Mucosa of descending colon (tissue), 3 donors: ENCODE data around the gene ASXL1. TPM values are rescaled to one million over a fixed set of nuclear protein-coding genes. Genes with fewer than 3 reads are reported as not detected.

ENCODE experiments used
- ATAC-seq: fragments of 200-7000 bp; cut with Tn5 transposase; one replicate; pipeline ENCODE4 v1.9.1; 2020; ENCODE audit warnings: mild to moderate bottlenecking, moderate library complexity
- DNase-seq, 3 donors: peaks; one replicate each; pipeline ENCODE4 v3.0.0-alpha.2; 2020
- H3K36me3 ChIP-seq: fragments of 200-600 bp; one replicate; pipeline ENCODE4 v1.8.0; 2021; ENCODE audit warnings: low read depth, mild to moderate bottlenecking
- H3K4me1 ChIP-seq: fragments of 200-600 bp; one replicate; pipeline ENCODE4 v1.8.0; 2021; ENCODE audit warnings: low read depth, mild to moderate bottlenecking
- H3K4me3 ChIP-seq: fragments of 200-600 bp; one replicate; pipeline ENCODE4 v1.8.0; 2021; ENCODE audit warnings: mild to moderate bottlenecking
- H3K9me3 ChIP-seq: fragments of 200-600 bp; one replicate; pipeline ENCODE4 v1.8.0; 2021; ENCODE audit warnings: mild to moderate bottlenecking
- intact Hi-C, 2 donors: fragments of 100-400 bp; cut with DNase I in 1 of 2; cut with micrococcal nuclease in 1 of 2; formaldehyde crosslinking; loops; one replicate each; pipeline versions ENCODE4 v1.11.0 to v1.11.1; 2022; cut with DNase I, micrococcal nuclease
- total RNA-seq, 3 donors: library from RNA; stranded (reverse); fragmentation: NEBNext Ultra II Directional in 2 of 3; extraction: Animal tissue kit (Norgen Biotek cat#: 25700) in 2 of 3; gene quantifications; one replicate each; pipeline versions ENCODE4 v1.2.1 to v1.2.4, GENCODE V29; 2021 to 2023
- TF ChIP-seq, protein P1 (sequence below): fragments of 200-600 bp; IDR thresholded peaks from one replicate; pipeline ENCODE4 v1.8.0; 2022; ENCODE audit warnings: antibody characterized with exemption, mild to moderate bottlenecking
- donor health status: DM: no; HTN: no; CAD: no; lungs with moderate emphysema.
- donor health status: DM: no; HTN: no; CAD: no.
- donor health status: DM: no; HTN: yes; CAD: no.

Gene ASXL1
- total RNA-seq, 3 donors from 2014 or later: 47.4 to 78.9 (median 52.3) TPM

DNA sequence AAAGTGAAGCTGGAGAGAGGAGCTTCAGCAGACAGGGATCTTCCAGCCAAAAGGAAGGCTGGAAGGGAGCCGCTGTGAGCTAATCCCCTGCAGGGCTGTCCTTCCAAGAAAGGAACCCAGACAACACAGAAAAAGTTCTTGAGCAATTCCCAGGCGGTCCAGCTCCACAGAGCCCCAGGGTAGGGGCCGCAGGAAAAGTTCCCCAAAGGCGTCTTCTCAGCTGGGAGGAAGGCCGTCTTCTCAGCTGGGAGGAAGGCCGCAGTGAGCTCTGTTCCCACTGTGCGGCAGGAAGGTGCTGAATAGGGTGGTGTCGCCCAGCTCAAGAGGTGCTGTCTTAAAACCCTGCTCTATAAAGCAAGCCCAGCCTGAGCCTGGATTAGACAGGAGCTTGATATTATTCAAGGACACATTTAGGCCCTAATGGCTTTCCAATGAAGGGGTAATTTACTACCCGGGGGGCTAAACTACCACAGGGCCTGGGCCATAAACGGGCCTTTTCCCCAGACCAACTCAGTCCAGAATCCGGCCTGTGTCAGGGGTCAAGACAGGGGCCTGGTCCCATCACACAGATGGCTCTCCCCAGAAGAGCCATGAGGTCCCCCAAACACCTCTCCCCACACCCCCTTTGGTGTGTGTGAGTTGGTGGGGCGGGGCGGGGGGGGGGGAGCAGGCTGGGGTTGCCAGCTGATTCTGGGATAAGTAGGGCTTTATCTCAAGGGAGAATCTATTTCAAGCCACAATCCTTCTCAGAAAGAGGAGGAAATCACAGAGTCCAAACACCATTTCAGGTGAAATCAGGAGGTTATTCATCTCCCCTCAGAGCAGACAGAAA lies 123.4 kb downstream of the ASXL1 start:
- Histone ChIP-seq H3K36me3 (no peaks in the 10 kb centered on the region), H3K4me1 (peaks cover 58% of the 10 kb centered on the region), H3K4me3 (no peak overlapping the region), H3K9me3 (no peaks in the 10 kb centered on the region)
- TF ChIP-seq, protein P1, sequence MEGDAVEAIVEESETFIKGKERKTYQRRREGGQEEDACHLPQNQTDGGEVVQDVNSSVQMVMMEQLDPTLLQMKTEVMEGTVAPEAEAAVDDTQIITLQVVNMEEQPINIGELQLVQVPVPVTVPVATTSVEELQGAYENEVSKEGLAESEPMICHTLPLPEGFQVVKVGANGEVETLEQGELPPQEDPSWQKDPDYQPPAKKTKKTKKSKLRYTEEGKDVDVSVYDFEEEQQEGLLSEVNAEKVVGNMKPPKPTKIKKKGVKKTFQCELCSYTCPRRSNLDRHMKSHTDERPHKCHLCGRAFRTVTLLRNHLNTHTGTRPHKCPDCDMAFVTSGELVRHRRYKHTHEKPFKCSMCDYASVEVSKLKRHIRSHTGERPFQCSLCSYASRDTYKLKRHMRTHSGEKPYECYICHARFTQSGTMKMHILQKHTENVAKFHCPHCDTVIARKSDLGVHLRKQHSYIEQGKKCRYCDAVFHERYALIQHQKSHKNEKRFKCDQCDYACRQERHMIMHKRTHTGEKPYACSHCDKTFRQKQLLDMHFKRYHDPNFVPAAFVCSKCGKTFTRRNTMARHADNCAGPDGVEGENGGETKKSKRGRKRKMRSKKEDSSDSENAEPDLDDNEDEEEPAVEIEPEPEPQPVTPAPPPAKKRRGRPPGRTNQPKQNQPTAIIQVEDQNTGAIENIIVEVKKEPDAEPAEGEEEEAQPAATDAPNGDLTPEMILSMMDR: no peak
- intact Hi-C loops: no loop called here
- DNase-seq (peak; percentile 60 to 63 (median 63)), ATAC-seq (peak; percentile 6)

DNA sequence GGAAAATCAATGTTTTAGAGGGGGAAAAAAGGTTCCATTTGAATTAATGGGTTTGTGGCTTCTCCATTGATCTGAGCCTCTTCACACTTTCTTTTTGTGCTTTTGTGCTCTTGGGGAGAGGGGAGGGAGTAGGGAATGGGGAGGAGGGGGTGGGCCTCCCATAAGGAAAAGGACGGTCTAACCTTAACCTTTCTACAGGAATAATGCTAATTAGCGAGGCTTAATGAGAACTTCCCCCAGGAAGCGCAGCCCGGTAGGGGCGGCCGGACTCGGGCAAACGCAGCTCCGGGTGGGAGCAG lies 124.0 kb downstream of the ASXL1 start:
- Histone ChIP-seq H3K36me3 (no peaks in the 10 kb centered on the region), H3K4me1 (peaks cover 52% of the 10 kb centered on the region), H3K4me3 (no peak overlapping the region), H3K9me3 (no peaks in the 10 kb centered on the region)
- TF ChIP-seq, protein P1: no peak
- ATAC-seq (no peak), DNase-seq (no peak)
- intact Hi-C loops: no loop called here

DNA sequence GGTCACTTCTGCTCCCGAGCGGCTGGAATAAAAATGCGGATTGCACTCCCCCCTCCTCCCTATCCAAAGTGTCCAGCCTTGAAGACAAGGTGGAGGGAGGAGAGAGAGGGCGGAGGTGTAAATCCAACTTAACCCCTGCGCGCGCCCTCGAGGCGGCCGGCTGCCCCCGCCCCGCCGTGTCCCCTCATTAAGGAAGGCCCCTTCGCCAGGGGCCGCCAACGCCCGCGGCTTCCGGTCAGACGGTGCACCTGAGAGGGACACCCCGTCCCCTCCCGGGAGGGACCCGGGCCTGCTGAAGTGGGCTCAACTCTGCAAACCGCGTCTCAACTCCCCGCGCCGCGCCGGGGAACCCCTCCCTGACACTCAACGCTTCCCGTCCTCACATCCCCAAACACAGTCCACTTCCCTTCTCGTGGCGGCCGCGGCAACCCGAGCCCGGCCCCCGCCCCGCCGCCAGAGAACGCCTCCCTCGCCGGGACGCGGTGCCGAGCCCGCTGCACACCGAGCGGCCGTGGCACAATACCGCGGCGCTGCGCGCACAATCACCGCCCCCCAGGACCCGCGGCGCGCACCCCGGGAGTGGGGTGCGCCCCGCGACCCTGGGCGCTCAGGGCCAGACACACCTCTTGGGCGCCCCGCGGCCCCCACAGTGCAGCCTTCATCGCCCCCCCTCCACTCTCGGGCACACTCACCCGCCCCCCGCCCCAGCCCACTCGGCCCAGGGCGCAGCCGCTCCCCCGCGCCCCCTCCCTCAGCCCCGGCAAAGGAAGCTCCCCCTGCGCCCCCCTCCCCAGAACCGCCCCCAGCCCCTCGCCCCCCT lies 124.5 kb downstream of the ASXL1 start:
- Histone ChIP-seq H3K9me3 (no peaks in the 10 kb centered on the region), H3K4me3 (peak overlapping the region; percentile 72), H3K4me1 (peaks cover 46% of the 10 kb centered on the region), H3K36me3 (no peaks in the 10 kb centered on the region)
- ATAC-seq (peak; percentile 26), DNase-seq (peak; percentile 62 to 78 (median 74))
- intact Hi-C loops: no loop called here
- TF ChIP-seq, protein P1: no peak

DNA sequence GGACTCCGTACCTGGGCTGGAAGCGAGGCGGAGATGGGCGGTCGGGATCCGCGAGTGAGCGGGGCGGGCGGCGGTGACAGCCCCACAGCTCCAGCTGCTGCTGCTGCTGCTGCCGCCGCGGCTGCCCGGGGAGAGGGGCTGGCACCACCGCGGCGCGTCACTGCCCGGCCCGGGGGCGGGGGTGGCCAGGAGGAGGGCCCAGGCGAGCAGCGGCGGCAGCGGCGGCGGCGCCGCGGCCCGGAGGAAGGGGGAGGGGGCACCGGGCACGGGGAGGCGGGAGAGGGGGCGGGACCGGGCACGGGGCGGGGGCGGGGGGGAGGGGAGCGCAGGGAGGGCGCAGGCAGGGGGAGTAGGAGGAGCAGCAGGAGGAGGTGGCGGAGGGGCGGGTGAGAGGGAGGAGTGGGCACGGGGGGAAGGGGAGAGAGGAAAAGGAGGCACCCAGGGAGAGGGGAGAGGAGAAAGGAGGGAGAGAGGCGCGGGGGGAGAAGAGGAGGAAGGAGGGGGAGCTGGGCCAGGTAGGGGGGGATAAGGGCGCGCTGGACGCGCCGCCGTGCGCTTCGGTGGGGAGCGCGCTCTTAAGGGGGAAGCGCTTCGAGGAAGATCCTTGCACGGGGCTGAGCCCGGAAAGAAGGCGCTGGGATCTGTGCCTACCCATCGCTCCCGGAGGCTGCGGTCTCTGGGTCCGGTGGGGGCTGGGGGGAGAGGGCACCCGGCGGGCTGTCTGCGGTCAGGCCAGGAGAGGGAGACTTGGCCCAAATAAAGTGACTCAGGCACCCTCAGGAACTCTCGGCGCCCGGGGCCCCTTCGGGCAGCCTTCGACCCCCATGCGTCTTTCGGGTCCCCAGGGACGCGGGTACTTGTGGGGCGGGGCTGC lies 125.5 kb downstream of the ASXL1 start:
- TF ChIP-seq, protein P1: no peak
- DNase-seq (peak; percentile 84 to 91 (median 86)), ATAC-seq (peak; percentile 67)
- H3K9me3 ChIP-seq: no peaks in the 10 kb centered on the region
- H3K4me1 ChIP-seq: peaks cover 39% of the 10 kb centered on the region
- no peaks in the 10 kb centered on the region for H3K36me3 ChIP-seq
- intact Hi-C loops: no loop called here
- peak overlapping the region; percentile 72 for H3K4me3 ChIP-seq

DNA sequence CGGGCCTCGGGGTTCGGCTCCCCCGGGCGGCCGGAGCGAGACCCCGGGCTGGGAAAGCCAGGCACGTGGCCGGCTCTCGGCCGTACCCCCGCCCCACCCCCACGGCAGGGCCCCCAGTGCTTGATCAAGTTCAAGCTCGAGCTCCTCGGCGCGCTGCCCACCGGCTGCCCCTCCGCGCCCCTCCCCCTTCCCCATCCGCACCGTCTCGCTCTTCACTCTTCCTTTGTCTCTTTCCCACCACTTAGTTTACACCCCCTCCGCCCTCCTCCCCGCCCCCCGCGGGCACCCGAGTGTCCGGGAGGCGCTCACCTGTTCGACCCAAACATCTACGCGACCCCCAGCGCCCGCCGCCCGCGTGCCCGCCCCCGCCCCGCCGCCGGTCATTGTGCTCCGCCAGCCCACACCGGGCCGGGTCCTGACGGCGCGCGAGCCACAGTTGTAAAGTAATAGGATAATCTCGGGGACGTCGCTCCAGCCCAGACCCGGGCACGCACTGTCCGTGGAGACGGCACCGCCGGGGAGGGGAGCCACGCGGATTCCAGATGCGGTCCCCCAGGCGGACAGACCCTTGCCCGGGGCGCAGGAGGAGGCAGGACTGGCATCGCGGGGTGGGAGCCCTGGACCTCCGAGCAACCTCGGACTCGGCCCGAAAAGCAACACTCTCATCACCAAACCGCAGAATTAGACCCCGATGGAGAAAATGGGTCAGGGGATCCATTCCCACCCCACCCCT lies 126.3 kb downstream of the ASXL1 start:
- H3K4me3 ChIP-seq: peak overlapping the region; percentile 36
- H3K4me1 ChIP-seq: peaks cover 31% of the 10 kb centered on the region
- no peaks in the 10 kb centered on the region for H3K9me3 ChIP-seq
- peak; percentile 6 for ATAC-seq
- peak; percentile 76 to 80 (median 80) for DNase-seq
- TF ChIP-seq, protein P1: no peak
- H3K36me3 ChIP-seq: no peaks in the 10 kb centered on the region
- intact Hi-C loops: no loop called here
